HTERT RPE-1 (cell line): ENCODE measurements around the gene FJX1.
"Not testable (repeated sequence)": the region's sequence is repeated elsewhere in the genome, so short reads cannot be mapped to it uniquely, and the experiment has no call there.

Experiments
- in situ Hi-C: fragments of 300-500 bp; cut with MboI; formaldehyde crosslinking; loops from 4 replicates; pipeline ENCODE4 v1.14.3; 2020; ENCODE audit warnings: low sequenced_read_pairs

Gene FJX1

DNA sequence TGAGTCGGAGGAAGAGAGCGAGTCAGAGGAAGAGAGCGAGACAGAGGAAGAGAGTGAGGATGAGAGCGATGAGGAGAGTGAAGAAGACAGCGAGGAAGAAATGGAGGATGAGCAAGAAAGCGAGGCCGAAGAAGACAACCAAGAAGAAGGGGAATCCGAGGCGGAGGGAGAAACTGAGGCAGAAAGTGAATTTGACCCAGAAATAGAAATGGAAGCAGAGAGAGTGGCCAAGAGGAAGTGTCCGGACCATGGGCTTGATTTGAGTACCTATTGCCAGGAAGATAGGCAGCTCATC is 45.1 kb downstream of the FJX1 start:
- in situ Hi-C loops: no loop called here

DNA sequence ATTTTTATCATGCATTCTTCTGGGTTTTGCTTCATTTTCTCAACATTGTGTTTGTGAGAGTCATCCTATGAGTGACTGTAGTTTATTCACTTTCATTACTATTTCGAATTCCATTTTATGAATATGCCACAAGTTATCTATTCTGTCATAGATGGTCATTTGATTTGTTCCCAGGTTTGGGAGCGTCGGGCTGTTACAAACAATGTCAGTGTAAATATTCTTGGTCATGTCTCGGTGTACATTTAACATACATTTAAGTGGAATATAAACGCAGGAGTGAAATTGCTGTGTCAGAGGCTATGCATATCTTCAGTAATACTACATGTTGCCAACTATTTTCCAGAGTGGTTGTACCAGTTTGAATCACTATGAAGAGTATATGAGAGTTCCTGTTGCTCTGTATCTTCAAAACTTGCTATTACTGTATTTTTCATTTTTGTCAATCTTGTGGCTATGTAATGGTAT is 46.7 kb downstream of the FJX1 start:
- in situ Hi-C loops: no loop called here

DNA sequence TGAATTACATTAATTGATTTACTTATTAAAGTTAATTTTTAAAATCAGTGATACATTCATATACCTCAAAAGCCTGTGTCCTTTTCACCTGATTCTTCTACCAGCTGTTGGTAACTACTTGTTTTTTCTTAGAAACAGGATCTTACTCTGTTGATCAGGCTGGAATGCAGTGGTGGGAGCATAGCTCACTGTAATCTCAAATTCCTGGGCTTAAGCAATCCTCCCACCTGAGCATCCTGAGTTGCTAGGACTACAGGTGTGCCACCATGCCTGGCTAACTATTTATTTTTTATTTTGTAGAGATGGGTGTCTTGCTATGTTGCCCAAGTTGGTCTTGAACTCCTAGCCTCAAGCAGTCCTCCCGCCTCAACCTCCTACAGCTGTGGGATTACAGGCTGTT is 49.0 kb downstream of the FJX1 start:
- in situ Hi-C loops: no loop called here

DNA sequence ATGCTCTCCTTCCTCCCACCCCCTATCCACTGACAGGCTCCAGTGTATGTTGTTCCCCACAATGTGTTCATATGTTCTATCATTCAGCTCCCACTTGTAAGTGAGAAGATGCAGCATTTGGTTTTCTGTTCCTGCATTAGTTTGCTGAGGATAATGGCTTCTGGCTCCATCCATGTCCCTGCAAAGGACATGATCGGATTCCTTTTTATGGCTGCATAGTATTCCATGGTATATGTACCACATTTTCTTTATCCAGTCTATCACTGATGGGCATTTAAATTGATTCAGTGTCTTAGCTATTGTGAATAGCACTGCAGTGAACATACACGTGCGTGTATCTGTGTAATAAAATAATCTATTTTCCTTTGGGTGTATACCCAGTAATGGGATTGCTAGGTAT is 50.1 kb downstream of the FJX1 start:
- in situ Hi-C loops: not testable (repeated sequence)
